ENCODE results near the gene IL3.

DNA sequence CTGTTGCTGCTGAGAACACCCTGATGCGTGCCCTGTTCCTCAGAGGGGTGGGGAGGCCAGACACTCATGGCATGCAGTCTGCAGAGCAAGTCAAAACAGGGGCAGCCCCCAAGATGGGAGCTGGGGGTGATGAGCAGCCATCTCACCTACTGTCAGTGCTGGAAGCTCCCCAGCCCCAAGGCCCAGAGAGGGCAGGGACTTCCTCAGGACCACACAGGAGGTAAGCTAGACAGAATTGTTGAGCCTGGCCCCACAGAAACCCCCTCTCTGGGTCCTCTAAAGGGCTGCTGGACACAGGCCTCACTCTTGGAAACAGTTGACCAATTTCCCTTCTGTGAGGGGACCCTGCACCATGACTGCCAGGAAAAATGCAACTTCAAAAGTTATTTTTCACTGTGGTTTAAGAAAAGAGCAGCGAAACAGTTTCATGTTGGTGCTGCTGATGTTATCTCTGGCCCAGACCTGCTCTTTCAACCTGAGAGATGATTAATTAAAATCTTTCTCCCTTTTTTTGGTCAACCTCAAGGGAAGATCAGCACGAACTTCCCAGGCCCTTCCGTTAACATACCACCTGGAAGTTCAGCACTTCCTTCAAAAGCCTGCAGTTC, 22.7 kb downstream of the IL3 start:
- TF ChIP-seq POLR2AphosphoS5 (IDR thresholded peaks at IDR 0.05), result no peak
- TF ChIP-seq, protein P1, sequence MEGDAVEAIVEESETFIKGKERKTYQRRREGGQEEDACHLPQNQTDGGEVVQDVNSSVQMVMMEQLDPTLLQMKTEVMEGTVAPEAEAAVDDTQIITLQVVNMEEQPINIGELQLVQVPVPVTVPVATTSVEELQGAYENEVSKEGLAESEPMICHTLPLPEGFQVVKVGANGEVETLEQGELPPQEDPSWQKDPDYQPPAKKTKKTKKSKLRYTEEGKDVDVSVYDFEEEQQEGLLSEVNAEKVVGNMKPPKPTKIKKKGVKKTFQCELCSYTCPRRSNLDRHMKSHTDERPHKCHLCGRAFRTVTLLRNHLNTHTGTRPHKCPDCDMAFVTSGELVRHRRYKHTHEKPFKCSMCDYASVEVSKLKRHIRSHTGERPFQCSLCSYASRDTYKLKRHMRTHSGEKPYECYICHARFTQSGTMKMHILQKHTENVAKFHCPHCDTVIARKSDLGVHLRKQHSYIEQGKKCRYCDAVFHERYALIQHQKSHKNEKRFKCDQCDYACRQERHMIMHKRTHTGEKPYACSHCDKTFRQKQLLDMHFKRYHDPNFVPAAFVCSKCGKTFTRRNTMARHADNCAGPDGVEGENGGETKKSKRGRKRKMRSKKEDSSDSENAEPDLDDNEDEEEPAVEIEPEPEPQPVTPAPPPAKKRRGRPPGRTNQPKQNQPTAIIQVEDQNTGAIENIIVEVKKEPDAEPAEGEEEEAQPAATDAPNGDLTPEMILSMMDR (IDR thresholded peaks at IDR 0.05), result no peak
